HEK293T (cell line): ENCODE measurements around the gene NUDT4.

Experiments
- BHLHE40 ChIP-seq: fragments of 450-650 bp; IDR thresholded peaks from 2 replicates; pipeline ENCODE4 v1.6.1; 2016; ENCODE audit warnings: mild to moderate bottlenecking, moderate library complexity, borderline replicate concordance
- ELF4 ChIP-seq: fragments of 450-650 bp; IDR thresholded peaks from 2 replicates; pipeline ENCODE4 v1.6.1; 2017; ENCODE audit warnings: antibody characterized with exemption
- FOXA1 ChIP-seq: fragments of 450-650 bp; IDR thresholded peaks from 2 replicates; pipeline ENCODE4 v1.6.1; 2016; ENCODE audit warnings: mild to moderate bottlenecking
- FOXK2 ChIP-seq: fragments of 450-650 bp; IDR thresholded peaks from 2 replicates; pipeline ENCODE4 v1.6.1; 2016; ENCODE audit warnings: mild to moderate bottlenecking
- FOXM1 ChIP-seq: fragments of 450-650 bp; IDR thresholded peaks from 2 replicates; pipeline ENCODE4 v1.6.1; 2017; ENCODE audit warnings: mild to moderate bottlenecking, borderline replicate concordance

DNA sequence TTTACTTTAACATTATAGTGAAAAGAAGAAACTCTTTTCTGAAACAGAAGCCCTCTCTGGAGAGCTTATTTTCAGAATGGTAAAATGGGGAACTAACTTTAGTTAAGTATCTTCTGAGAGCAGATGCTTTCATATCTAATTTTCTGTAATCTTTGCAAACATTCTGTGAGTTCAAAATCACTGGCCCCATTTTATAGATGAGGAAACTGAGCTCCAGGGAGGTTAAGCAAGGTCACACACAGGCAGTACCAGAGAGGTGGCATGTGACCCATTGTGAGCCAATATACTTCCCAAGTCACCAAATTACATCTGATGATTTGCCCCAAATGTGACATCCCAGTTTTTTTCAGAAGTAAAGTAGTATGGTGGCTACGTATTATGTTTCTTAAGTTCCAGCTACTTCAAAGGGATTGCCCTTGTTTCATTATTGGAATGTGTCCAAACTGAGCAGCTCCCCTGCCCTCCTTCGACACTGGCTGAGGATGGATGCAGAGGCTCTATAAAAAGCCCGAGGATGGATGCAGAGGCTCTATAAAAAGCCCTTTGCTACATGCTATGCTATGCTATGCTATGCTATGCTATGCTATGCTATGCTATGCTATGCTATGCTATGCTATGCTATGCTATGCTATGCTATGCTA lies 36.2 kb upstream of the NUDT4 start:
- TF ChIP-seq FOXK2, result no peak
- no peak for TF ChIP-seq ELF4
- no peak for TF ChIP-seq FOXA1
- no peak for TF ChIP-seq BHLHE40
- no peak for TF ChIP-seq FOXM1
